NCI-H187 (cell line): ENCODE data around the gene ST14.

ENCODE experiments used
- DNase-seq, 2 experiments: peaks; one replicate each; lab custom pipeline; 2025; lab: John Stamatoyannopoulos, UW

ST14 gene

DNA sequence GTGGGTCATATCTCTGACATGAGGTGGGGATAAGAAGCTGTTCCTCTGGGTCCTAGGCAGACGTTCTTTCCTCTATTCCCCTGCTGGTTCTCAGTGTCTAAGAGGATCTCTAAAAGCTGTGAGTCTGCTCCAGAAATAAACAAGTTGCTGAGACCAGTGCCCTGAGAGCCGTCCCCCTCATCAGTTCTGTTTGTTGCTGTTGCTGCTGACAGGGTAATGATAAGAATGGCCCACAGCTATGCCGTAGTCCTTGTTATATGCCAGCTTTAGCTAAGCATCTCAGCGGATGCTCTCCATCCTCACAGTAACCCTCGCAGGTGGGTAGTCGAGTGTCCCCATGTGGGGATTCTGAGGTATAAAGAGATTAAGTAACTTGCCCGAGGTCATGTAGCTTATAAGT lies 23.5 kb upstream of the ST14 start:
- DNase-seq = no peak

DNA sequence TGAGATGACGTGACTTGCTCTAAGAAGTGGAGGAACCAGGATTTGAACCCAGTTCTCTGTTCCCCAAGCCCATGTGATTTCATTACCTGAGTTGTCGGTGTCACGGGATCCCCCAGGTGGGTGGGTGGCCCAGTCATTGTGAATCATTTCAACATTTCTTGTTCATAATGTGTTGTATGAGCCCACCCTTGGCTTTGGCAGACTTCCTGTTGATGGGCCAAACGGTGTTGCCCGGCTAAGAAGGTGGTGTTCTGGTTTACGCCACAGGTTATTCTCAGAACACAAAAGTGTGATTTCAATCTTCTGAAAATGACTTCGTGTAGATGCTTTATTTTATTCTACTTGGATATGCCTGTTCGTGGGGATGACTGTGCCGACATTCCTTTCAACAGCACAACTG lies 21.6 kb upstream of the ST14 start:
- no peak for DNase-seq

DNA sequence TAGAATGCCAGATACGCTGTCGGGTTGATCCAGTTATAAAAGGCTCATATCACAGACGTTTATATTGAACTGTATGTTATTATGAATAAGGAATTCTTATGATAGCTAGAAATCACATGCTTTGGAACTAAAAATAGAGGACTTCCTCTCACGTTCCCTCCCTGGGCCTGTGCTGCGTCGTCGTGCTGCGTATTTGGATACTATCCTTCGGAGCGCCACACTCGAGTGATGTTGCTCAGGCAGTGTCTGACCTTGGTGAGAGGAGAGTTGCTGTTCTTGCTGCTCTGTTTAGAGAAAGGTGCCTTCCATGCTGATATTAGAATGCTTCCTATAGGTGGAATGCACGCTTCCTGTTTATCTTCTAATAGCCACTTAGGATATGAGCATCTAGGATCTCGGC lies 20.2 kb upstream of the ST14 start:
- no peak for DNase-seq

DNA sequence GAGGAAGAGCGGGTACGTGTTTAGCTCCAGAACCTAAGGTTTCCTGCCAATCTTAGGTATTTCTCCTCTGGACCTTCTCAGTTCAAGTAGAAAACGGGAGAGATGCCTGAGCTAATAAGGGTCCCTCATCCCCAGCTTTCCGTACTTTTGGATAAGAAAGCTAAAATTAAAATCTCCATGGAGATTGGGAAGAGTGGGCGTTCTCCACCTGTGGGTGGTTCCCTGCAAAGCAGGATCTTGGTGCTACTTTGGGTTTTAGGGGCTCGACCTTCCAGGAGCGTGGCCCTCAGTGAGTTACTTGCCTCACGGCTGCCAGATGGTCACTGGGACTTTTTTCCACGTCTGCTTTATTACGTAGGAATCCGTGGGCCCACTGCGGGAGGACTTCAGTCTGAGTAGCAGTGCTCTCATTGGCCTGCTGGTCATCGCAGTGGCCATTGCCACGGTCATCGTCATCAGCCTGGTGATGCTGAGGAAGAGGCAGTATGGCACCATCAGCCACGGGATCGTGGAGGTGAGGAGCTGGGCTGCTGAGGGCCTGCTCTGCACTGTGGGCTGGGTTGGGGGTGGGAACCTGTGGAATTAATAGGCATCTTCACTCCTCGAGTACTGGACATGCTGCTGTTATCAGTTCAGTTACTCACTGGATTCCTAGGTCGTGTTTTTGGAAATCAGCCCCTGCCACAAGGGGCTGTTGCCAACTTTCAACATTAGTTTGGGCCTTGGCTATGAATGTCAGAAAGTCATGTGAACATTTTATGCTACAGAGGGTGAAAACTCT lies 17.8 kb upstream of the ST14 start:
- no peak for DNase-seq

DNA sequence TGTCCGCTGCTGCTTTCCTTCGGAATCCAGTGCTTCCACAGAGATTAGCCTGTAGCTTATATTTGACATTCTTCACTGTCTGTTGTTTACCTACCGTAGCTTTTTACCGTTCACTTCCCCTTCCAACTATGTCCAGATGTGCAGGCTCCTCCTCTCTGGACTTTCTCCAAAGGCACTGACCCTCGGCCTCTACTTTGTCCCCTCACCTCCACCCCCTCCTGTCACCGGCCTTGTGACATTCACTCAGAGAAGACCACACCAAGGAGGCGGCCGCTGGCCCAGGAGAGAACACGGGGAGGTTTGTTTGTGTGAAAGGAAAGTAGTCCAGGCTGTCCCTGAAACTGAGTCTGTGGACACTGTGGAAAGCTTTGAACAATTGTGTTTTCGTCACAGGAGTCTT lies 15.4 kb upstream of the ST14 start:
- no peak for DNase-seq

DNA sequence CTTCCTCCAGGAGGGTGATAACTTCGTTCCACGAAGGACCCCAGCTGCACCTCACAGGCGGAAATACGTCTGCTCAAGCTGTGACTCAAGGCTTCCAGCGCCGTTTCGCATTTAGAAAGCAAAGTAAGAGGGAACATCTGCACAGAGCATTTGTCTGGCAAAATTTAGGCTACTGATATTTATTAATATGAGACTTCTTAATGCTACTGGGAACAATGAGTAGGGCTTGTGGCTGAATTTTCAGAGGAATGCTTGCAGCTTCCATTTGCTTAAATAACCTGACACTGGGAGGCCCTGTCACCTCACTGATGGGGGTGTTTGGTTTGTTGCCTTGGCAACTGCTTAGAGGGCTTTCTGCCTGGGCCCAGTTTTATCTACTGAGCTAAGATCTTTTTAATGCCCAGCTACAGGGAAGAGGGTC lies 14.7 kb upstream of the ST14 start:
- no peak for DNase-seq

DNA sequence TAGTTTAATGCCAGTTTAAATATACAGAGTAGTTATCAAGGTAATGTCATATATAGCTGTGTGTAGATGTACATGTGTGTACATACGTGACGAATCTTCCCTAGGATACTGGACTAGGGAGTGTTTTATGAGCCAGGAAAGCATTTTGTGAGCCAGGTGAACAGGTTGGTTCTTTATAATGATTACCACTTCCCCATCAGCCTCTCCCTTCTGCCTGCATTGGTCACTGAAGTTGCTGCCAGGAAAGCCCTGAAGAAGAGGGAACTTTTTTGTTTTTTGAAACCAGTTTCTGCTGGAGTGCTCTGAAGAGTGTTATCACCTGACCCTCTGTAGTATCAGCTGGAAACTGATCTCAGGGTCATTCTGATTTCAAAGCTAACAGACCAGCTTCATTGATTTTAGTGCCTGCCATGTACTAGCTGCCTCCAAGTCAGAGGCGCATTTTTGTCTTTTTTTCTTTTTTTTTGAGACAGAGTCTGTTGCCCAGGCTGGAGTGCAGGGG lies 14.2 kb upstream of the ST14 start:
- DNase-seq = no peak

DNA sequence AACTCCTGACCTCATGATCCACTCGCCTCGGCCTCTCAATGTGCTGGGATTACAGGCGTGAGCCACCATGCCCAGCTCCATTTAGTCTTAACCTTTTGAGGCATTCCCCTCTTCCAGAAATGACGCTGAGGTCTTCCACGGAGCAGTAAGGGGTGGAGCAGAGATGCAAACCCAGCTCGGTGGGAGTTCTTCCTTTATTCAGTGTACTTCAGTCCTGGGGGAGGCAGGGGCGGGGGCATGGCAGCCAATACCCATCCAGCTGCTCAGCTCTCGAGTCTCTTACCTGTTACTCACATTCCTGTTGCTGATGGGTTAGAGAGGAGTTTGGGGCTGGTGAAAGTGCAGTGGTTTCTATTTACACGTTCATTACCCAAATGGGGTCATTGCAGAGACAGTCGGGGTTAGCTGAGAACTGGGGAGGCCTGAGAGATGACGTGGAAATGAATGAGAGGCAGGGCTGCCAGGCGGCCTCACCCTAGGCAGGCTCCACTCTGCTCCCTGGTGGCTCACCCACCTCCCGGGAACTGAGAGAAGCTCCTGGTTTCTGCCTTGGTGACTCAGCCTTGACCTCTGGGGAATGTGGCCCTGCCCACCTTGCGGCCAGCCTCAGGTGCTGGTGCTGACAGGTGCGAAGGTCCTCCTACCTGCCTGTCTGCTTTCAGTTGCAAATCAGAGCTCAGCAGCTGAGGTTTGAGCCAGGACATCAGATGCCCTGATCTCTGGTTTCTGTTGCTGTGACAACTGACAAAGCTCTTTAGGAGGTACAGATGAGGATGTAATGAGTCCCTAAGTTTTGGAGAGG lies 13.4 kb upstream of the ST14 start:
- DNase-seq = no peak

DNA sequence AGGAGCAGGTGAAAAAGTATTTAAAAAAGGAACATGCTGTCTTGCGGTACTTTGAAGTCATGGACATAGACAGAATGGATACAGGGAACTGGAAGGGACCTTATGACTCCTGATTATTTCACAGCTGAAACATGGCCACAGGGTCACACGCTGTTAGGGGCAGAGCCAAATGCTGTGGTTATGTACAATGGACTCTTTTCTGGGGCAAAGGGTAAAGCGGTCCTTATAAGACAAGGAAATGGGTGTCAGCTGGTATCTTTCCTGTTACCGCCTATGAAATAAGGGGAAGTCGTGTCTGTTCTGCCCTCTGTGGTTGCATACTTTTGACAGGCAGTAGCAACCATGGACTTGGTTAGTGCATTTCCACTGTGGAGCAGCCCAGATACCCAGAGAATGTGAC lies 12.8 kb upstream of the ST14 start:
- DNase-seq = no peak

DNA sequence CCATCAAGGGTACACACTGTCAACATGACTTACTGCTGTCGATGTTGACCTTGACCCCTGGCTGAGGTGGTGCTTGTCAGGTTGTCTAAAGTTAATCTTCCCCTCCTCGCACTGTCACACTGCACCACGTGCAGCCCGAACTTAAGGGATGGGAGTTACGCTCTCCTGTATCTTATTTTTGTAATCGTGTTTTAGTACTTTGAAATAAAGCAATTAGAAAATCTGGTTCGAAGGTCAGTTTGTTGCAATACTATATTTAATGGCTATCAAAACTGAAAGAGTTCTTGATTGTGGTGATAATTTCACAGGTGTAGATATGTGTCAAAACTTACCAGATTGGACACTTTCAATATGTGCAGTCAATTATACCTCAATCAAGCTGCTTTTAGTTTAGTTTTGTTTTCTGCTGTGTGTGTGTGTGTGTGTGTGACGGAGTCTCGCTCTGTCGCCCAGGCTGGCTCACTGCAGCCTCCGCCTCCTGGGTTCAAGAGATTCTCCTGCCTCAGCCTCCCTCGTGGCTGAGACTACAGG lies 10.7 kb upstream of the ST14 start:
- no peak for DNase-seq

DNA sequence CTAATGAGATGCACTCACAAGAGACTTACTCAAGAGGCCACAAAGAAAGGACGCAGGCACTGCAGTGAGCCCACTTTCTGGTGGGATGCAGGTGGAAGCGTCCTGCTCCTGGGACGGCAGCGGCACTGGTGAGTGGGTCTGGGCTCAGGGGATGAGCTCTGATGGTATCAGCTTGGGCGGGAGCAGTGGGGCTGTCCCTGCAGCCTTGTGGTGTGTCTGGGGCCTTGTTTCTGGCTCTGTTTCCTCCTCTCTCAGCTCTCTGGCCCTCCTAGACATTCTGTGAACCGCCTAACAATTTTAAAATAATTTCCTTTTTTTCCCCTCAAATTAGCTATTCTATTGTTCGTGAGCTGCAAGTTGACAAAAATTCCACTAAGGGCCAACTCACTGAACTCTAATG lies 8.8 kb upstream of the ST14 start:
- no peak for DNase-seq

DNA sequence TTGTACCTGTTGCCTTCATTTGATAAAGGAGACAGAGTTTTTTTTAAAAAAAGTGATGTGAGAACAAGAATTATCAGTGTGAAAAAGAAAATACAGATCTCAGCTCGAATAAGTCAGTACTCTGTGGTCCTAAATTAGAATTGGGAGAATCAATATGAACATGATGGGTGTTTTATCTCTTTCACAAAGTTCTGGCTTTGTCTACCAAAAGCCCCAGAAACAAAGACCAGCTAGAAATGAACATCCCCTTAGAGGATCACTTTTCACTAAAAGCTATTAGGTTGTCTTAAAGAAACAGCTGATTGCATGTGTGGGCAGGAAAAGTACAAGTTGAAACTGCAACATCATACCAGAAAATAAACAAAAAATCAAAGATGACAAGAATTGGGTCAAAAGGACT lies 8.4 kb upstream of the ST14 start:
- DNase-seq = no peak

DNA sequence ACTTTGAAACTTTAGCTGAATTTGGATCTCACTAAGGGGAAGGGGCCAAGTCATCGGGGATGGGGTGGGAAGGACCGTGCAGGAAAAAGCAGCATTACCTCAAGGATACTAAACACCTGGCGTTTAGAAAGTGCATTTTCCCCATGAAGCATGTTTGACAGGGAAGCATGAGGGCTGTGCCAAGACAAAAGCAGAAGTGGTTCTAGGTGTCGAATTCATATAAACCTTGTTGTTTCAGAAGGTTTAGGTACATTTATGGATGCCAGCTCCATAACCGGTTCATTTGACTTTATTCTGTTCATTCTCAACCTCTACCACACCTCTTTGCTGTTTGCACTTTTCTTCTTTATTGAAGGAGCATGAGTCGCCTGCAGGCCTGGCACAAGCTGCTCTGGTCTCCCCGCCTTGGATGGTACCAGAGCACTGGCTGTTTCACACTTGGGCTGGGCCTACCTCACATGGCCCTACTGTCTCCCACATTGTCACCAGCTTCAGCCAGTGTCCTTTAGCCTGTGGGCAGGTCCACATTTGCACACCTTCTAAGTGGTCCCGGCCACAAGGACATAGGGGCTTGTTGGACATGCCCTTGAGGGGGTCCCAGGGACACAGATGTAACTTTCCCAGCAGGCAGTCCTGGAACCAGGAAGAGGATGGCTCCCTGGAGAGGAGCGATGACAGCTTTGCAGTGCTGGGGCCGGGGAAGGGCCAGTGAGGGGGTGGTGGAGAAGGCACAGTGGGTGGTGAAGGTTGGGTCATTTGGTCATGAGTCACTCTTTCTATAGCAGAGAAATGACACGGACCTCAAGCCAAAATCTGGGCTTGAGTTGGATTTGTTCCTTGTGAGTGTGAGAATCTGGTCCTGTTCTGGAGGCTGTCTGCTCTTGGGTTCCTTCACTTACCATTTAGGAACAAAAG lies 3.2 kb upstream of the ST14 start:
- DNase-seq = no peak

DNA sequence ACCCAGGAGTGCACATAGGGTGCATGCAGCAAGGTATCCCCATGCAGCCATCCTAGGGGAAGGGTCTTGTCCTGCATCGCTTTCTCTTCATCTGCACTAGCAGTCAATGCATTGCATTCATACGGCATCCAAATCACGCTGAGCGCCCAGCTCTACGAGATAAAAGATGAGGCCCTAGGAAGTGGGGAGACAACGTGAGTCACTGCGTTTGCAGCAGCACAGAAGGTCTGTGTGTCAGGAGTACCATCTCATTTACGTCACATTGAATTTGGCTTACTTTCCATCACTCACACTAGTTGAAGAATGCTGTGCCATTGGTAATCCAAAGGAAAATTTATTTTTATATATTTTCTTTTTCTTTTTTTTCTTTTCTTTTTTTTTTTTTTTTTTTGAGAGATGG lies 2.5 kb upstream of the ST14 start:
- DNase-seq = no peak

DNA sequence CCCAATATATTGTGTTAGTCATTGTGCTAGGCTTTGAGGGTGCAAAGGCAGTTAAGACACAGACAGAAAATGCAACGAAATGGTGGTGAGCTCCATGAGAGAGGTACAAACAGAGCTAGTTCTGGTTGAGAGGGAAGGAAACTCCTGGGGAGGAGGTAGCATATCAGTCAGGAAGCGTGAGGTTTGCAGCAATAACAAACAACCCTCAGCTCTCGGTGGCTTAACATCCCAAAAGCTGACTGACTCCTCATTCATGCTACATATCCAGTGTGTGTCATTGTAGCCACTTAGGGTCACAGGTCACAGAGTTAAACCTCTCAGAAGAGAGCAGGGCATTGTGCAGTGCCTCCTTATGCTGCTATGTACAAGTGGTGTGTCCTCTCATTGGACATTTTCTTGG lies 1.7 kb upstream of the ST14 start:
- no peak for DNase-seq

DNA sequence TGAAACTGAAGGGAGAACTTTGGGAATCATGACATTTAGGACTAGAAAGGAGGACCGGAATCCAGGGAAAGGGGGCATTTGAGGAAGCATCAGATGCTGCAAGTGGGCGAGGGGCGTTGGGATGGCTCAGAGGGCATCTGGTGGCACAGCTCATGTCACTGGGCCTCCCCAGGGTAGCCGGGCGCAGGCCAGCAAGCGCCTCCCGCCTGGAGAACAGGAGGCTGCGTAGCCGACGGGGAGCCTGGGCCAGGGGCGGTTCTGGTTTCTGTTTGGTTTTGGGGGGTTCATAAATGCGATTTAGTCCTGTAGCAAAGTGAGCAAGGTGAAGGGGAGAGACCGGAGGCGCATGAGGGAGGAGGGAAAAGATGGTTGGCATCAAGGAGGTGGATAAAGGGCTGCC lies 443 bp upstream of the ST14 start:
- no peak for DNase-seq

DNA sequence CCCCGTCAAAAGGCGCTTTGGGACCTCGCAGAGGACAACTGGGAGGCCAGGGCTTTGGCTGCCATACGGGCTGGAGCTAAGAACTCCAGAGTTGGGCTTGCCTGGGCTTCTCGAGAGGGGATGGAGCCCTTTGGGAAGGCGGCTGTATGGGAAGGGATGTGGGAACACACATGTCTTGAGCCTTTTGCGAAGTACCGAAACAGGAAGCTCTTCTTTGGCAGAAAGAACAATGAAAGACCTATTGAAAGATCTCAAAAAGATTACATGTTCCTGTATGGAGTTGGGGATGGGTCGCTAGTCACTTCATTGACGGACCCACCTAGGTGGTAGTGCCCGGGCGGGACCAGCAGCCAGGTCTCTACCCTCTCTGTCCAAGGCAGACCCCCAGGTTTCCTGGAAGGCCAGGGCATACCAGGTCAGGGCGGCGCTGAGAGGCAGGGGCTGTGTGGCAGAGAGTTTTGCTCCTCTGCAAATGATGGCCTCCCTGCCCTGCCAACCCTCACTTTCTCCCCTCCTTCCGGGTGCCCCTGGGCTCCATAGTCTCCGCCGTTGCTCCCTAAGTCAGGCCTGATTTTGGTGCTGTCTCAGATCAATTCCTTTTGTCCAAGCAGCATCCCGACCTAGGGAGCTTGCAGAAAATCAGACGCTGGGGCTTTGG lies 1.0 kb downstream of the ST14 start:
- no peak for DNase-seq

DNA sequence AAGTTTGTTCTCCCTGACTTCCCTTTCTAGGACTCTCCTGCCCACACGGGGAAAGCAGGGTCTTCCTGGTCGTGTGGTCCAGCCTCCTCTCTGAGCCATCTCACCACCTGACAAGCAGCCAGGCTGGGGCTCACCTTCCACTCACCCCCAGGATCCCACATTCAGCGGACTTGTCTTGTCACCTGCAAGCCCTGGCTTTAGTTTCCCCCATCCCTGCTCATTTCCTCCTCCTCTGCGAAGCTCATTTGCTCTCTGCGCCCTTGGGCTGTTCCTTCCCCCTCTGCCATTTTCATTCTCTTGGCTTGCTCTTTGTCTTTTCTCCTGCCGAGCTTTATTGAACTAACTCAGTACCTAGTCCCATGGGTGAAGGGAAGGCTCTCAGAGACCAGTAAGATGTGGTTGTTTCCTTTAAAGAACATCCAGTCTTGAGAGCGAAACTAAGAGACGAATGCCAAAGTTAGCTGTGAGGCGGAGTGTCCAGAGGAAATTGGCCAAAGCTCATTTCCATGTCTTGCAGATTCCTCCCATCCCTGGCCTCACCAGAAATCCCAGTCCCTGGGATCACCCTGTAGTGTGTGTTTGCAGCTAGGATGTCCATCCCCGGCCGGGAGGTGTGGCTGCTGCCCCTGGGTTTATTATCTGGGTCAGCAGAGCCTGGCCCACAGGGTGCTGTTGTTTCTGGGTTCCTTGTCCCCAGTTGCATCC lies 2.0 kb downstream of the ST14 start:
- no peak for DNase-seq

DNA sequence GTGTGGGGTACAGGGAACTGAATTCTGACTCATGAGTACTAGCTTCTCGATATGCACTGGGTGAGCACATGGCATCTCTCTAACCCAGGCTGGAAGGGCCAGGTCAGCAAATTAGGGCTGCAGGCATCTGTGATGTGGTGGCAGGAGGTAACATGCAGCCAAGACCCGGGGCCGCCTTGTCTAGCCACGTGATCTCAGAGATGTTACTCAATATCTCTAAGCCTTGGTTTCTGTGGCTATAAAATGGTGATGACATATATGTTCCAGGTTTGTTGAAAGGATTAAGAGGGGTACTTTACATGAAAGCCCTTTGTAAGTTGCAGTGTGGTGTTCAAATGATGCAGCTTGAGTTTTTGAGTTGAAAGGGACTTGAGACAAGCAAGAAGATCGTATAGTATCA lies 3.2 kb downstream of the ST14 start:
- DNase-seq = no peak

DNA sequence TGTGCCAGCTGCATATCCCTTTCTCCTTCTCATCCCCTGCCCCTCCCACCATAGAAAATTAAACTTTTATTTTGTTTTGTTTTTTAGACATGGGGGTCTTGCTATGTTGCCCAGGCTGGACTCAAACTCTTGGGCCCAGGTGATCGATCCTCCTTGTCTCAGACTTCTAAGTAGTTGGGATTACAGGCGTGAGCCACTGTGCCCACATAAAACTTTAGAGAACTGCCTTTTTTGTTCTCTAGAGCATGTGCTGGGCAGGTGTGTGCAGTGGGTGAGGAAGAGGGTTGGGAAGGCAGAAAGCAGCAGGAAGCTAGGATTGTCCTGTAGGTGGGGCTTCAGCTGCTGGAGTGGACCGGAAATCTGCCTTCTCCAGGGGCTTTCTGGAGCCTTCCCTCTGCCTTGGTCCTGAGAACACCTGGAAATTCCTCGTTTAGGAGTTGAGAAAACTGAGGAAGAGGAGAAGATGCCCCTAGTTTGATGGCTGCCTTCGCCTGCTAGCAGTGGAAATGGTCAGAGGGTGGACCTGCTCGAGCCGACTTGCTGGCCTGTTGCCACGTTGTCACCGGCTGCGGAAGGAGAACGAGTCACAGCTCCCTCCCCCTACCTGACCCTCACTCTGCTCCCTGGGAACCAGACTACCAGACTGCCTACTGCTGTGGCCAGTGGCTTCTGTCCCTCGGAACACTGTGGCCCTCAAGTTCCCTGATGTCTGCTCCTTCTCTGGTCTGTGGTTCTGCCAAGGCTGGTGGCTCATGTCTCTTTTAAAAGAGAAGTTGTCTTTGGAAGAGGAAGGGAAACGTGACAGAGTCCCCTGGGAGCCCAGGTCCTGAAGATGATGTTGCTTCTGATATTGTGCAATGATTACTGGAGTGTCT lies 4.0 kb downstream of the ST14 start:
- DNase-seq = no peak
